ENCODE data around the gene PCDHGB5.
"Not testable (repeated sequence)": the region's sequence is repeated elsewhere in the genome, so short reads cannot be mapped to it uniquely, and the experiment has no call there.

Gene PCDHGB5

GRCh38 chr5:141432726-141433125 is 35.0 kb downstream of the PCDHGB5 start:
- not testable (repeated sequence) for H3K27me3 ChIP-seq (ENCODE audit: control insufficient read depth, insufficient read depth, low read length); H3K4me1 ChIP-seq (ENCODE audit: control insufficient read depth, insufficient read depth, low read length); H3K4me3 ChIP-seq (ENCODE audit: low read depth, low read length); H3K36me3 ChIP-seq (ENCODE audit: control insufficient read depth, insufficient read depth, low read length); H3K27ac ChIP-seq (ENCODE audit: low read depth, low read length); H3K9ac ChIP-seq (ENCODE audit: low read depth, low read length)
- peaks cover 37% of the 10 kb centered on the region for H3K9me3 ChIP-seq (ENCODE audit: control insufficient read depth, insufficient read depth, low read length)

- no peaks in the 10 kb centered on the region for H3K36me3 ChIP-seq (ENCODE audit: control insufficient read depth, insufficient read depth, low read length)
- peaks cover 27% of the 10 kb centered on the region for H3K9me3 ChIP-seq (ENCODE audit: control insufficient read depth, insufficient read depth, low read length)
- no peak overlapping the region for H3K27ac ChIP-seq (ENCODE audit: low read depth, low read length)
- no peaks in the 10 kb centered on the region for H3K27me3 ChIP-seq (ENCODE audit: control insufficient read depth, insufficient read depth, low read length)
- no peak overlapping the region for H3K9ac ChIP-seq (ENCODE audit: low read depth, low read length)
- no peak overlapping the region for H3K4me3 ChIP-seq (ENCODE audit: low read depth, low read length)
- H3K4me1 ChIP-seq (ENCODE audit: control insufficient read depth, insufficient read depth, low read length): no peaks in the 10 kb centered on the region
Observed at GRCh38 chr5:141434006-141434405, 36.3 kb downstream of the PCDHGB5 start.

GRCh38 chr5:141437221-141437620 is 39.5 kb downstream of the PCDHGB5 start:
- Histone ChIP-seq H3K4me3 (ENCODE audit: low read depth, low read length) (no peak overlapping the region), H3K27me3 (ENCODE audit: control insufficient read depth, insufficient read depth, low read length) (no peaks in the 10 kb centered on the region), H3K27ac (ENCODE audit: low read depth, low read length) (no peak overlapping the region), H3K9me3 (ENCODE audit: control insufficient read depth, insufficient read depth, low read length) (peaks cover 2% of the 10 kb centered on the region), H3K9ac (ENCODE audit: low read depth, low read length) (no peak overlapping the region), H3K36me3 (ENCODE audit: control insufficient read depth, insufficient read depth, low read length) (no peaks in the 10 kb centered on the region), H3K4me1 (ENCODE audit: control insufficient read depth, insufficient read depth, low read length) (peaks cover 4% of the 10 kb centered on the region; the same call in 1 of the 2 replicates)

GRCh38 chr5:141439411-141440141 is 41.8 kb downstream of the PCDHGB5 start:
- Histone ChIP-seq H3K4me1 (ENCODE audit: control insufficient read depth, insufficient read depth, low read length) (peaks cover 4% of the 10 kb centered on the region; the same call in 1 of the 2 replicates), H3K36me3 (ENCODE audit: control insufficient read depth, insufficient read depth, low read length) (no peaks in the 10 kb centered on the region), H3K4me3 (ENCODE audit: low read depth, low read length) (no peak overlapping the region), H3K27ac (ENCODE audit: low read depth, low read length) (no peak overlapping the region), H3K27me3 (ENCODE audit: control insufficient read depth, insufficient read depth, low read length) (no peaks in the 10 kb centered on the region), H3K9me3 (ENCODE audit: control insufficient read depth, insufficient read depth, low read length) (0 out of 2 replicates have a peak, but pooled peaks cover 2% of the 10 kb centered on the region), H3K9ac (ENCODE audit: low read depth, low read length) (no peak overlapping the region)

GRCh38 chr5:141440341-141440740 is 42.6 kb downstream of the PCDHGB5 start:
- Histone ChIP-seq H3K9me3 (ENCODE audit: control insufficient read depth, insufficient read depth, low read length) (0 out of 2 replicates have a peak, but pooled peaks cover 2% of the 10 kb centered on the region), H3K9ac (ENCODE audit: low read depth, low read length) (no peak overlapping the region), H3K36me3 (ENCODE audit: control insufficient read depth, insufficient read depth, low read length) (no peaks in the 10 kb centered on the region), H3K4me3 (ENCODE audit: low read depth, low read length) (no peak overlapping the region), H3K27ac (ENCODE audit: low read depth, low read length) (no peak overlapping the region), H3K27me3 (ENCODE audit: control insufficient read depth, insufficient read depth, low read length) (no peaks in the 10 kb centered on the region), H3K4me1 (ENCODE audit: control insufficient read depth, insufficient read depth, low read length) (peaks cover 4% of the 10 kb centered on the region; the same call in 1 of the 2 replicates)

GRCh38 chr5:141441571-141442170 is 43.9 kb downstream of the PCDHGB5 start:
- H3K9ac ChIP-seq (ENCODE audit: low read depth, low read length): no peak overlapping the region
- H3K36me3 ChIP-seq (ENCODE audit: control insufficient read depth, insufficient read depth, low read length): no peaks in the 10 kb centered on the region
- H3K4me3 ChIP-seq (ENCODE audit: low read depth, low read length): no peak overlapping the region
- no peaks in the 10 kb centered on the region for H3K9me3 ChIP-seq (ENCODE audit: control insufficient read depth, insufficient read depth, low read length)
- H3K4me1 ChIP-seq (ENCODE audit: control insufficient read depth, insufficient read depth, low read length): peaks cover 4% of the 10 kb centered on the region; the same call in 1 of the 2 replicates
- H3K27me3 ChIP-seq (ENCODE audit: control insufficient read depth, insufficient read depth, low read length): no peaks in the 10 kb centered on the region
- no peak overlapping the region for H3K27ac ChIP-seq (ENCODE audit: low read depth, low read length)

Data from HUES48 (cell line).